Vagina (tissue), 2 donors: ENCODE results near the gene CDCA8.

Experiments used
- POLR2A ChIP-seq, 2 donors: fragments of 450-650 bp; IDR thresholded peaks; one replicate each; pipeline ENCODE4 v1.6.1; 2017; ENCODE audit warnings: antibody characterized with exemption in 2 of 2, mild to moderate bottlenecking in 2 of 2, moderate library complexity in 2 of 2
- POLR2AphosphoS5 ChIP-seq, 2 donors: sonication (generic); formaldehyde crosslinking; IDR thresholded peaks; one replicate each; pipeline ENCODE4 v1.9.0; 2017; ENCODE audit warnings: antibody characterized with exemption in 2 of 2, mild to moderate bottlenecking in 2 of 2, low read depth in 1 of 2; ENCODE audit not compliant: insufficient read depth in 1 of 2
- TF ChIP-seq, protein P1 (sequence below), 3 experiments: fragments of 450-650 bp in 2 of 3; fragments of 200-600 bp in 1 of 3; sonication (generic) in 1 of 3; IDR thresholded peaks; one replicate each; pipeline ENCODE4 v1.5.1; 2017 to 2019; ENCODE audit warnings: antibody characterized with exemption in 3 of 3, mild to moderate bottlenecking in 2 of 3, moderate library complexity in 2 of 3

- TF ChIP-seq, protein P1, sequence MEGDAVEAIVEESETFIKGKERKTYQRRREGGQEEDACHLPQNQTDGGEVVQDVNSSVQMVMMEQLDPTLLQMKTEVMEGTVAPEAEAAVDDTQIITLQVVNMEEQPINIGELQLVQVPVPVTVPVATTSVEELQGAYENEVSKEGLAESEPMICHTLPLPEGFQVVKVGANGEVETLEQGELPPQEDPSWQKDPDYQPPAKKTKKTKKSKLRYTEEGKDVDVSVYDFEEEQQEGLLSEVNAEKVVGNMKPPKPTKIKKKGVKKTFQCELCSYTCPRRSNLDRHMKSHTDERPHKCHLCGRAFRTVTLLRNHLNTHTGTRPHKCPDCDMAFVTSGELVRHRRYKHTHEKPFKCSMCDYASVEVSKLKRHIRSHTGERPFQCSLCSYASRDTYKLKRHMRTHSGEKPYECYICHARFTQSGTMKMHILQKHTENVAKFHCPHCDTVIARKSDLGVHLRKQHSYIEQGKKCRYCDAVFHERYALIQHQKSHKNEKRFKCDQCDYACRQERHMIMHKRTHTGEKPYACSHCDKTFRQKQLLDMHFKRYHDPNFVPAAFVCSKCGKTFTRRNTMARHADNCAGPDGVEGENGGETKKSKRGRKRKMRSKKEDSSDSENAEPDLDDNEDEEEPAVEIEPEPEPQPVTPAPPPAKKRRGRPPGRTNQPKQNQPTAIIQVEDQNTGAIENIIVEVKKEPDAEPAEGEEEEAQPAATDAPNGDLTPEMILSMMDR (IDR thresholded peaks at IDR 0.05) = no peak
- no peak for TF ChIP-seq POLR2A (IDR thresholded peaks at IDR 0.05)
- no peak for TF ChIP-seq POLR2AphosphoS5 (IDR thresholded peaks at IDR 0.05; ENCODE audit: insufficient read depth in 1 of 2, low read depth in 1 of 2)
Observed at GRCh38 chr1:37652976-37653375, 39.3 kb upstream of the CDCA8 start.
